GM18861 (cell line): Measurements from ENCODE around the gene AQP9.

Source experiments
- ATAC-seq: cut with Tn5 transposase; IDR thresholded peaks from one replicate; pipeline ENCODE4 v1.9.1; 2021; ENCODE audit not compliant: unreplicated experiment

AQP9 gene

GRCh38 chr15:58222679-58223078, 84.5 kb downstream of the AQP9 start:
- no peak for ATAC-seq

DNA sequence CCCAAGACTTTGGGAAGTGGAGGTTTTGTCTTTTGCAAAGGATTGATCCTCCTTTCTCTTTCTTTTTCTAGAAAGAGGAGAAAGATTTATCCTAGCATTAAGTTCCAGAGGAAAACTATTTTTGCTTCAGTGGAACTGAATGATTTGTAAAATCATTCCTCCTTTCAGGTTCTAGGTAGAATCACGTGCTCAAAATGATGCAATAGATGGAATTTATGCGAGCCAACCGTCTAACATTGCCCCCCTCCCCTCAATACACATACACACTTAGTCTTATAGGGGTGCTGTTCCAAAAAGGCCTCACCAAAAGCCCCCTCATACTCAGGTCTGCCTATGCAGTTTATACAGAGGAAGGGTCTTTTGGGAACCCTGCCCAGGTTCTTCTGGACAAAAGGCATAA, 85.3 kb downstream of the AQP9 start:
- no peak for ATAC-seq

GRCh38 chr15:58224068-58224467, 85.9 kb downstream of the AQP9 start:
- ATAC-seq: no peak

- no peak for ATAC-seq
Measured at GRCh38 chr15:58227706-58228543, 89.7 kb downstream of the AQP9 start.

DNA sequence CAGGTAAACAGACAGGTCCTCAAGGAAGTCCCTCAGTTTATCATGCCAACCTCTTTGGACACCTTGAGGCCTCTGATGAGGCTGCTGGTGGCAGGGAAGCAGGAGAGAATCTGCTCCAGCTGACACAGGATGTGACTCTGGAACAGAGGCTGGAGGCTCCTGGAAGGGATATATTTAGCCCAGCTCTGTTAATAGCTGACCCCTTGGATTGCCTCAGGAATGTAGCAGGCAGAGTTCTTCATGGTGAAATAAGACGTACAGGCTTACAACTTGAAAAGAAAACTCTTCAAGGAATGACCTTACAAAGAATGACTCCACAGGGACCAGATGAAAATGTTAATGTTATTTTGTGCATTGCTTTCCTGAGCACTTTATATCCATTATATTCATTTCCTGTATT, 90.5 kb downstream of the AQP9 start:
- no peak for ATAC-seq

DNA sequence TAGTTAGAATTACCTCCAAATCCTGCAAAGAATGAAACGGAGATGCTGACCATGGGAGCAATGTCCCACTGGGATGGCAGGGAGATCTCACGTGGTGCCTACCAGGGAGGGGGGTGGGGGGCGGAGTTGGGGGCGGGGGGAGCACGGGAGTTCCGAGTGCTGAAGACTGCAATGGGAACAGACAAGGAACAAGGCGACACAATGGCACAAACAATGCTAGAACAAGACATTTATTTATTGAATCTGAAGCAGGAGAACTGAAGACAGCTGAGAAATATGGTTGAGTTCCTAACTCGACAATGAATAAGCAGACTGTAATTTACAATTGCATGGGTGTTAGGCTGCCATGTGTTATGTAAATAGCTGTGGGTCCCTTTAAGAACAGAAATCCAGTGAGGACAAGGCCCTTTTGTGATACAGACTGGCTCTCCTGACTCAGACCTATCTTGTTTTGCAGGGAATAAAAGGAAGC, 91.2 kb downstream of the AQP9 start:
- no peak for ATAC-seq

GRCh38 chr15:58232281-58233065, 94.3 kb downstream of the AQP9 start:
- no peak for ATAC-seq

DNA sequence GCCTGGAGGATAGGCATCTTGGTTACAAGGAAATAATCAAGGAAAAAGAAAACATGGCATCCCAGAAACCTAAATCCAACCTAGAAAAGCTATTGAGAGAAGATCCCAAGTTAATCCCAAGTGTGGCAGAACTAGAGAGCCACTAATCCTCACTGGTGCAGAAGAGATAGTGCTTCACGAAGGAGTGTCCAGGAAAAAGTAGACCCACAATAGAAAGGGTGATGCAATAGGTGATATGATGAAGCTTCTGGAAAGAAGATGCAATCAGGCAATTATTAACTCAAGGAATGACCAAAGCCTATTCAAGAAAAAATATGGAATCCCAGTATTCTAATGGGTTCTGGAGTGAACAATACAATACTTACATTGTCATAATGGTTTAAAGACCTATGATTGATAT, 95.2 kb downstream of the AQP9 start:
- no peak for ATAC-seq
